DND-41 (cell line): ENCODE data around the gene PPP6R1.

Experiments used
- CTCF ChIP-seq: IDR thresholded peaks from 2 replicates; pipeline ENCODE4 v1.5.1; 2012; ENCODE audit warnings: borderline replicate concordance, low read length, moderate library complexity, mild to moderate bottlenecking; ENCODE audit not compliant: poor library complexity, severe bottlenecking; ENCODE audit errors: extremely low read depth
- EZH2 ChIP-seq: IDR thresholded peaks from 3 replicates; pipeline ENCODE4 v1.6.1; 2012; ENCODE audit warnings: borderline replicate concordance, low read depth, mild to moderate bottlenecking, moderate library complexity, low read length, inconsistent platforms; ENCODE audit not compliant: severe bottlenecking

GRCh38 chr19:55220525-55220924 lies 38.3 kb downstream of the PPP6R1 start:
- TF ChIP-seq EZH2 (no peak), CTCF (no peak)
